Breast epithelium (tissue), 3 donors: ENCODE results near the gene TNNT1.

ENCODE experiments used
- CTCF ChIP-seq, 3 donors: fragments of 450-650 bp; IDR thresholded peaks; one replicate each; pipeline ENCODE4 v1.5.1; 2016 to 2017; ENCODE audit warnings: antibody characterized with exemption in 3 of 3, mild to moderate bottlenecking in 3 of 3, moderate library complexity in 3 of 3
- POLR2A ChIP-seq: fragments of 450-650 bp; IDR thresholded peaks from one replicate; pipeline ENCODE4 v1.6.1; 2016; ENCODE audit warnings: antibody characterized with exemption, mild to moderate bottlenecking, moderate library complexity
- POLR2AphosphoS5 ChIP-seq, 3 donors: sonication (generic); formaldehyde crosslinking; IDR thresholded peaks; one replicate each; pipeline ENCODE4 v1.6.1; 2017; ENCODE audit warnings: antibody characterized with exemption in 3 of 3

DNA sequence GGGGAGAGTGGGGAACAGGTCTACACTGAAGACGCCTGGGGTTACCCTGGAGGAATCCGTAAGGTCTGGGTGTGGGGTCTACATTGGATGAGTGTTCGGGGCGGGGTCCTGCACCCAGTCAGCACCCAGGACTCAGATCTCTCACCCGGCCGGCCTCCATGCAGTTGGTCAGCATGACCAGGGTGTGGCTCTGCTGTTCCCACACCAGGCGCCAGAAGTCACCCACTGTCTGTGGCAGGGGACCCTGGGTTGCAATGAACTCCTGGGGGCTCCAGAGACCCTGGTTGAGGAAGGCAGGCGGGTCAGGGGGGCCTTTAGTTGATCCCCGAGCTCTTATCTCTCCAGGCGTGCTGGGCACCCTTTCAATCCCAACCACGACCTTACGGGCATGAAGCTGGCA, 37.1 kb upstream of the TNNT1 start:
- no peak for TF ChIP-seq CTCF (IDR thresholded peaks at IDR 0.05)
- no peak for TF ChIP-seq POLR2A
- TF ChIP-seq POLR2AphosphoS5 (IDR thresholded peaks at IDR 0.05), result no peak
